Activated CD4-positive, CD25-positive, alpha-beta regulatory T cell treated with anti-CD3 and anti-CD28 coated beads, Interleukin-2, amount 50 U/mL, for 24 hours (primary cell): ENCODE data around the gene ILF2.
"Not testable (repeated sequence)": the region's sequence is repeated elsewhere in the genome, so short reads cannot be mapped to it uniquely, and the experiment has no call there.

ENCODE experiments used
- ATAC-seq, 2 donors: fragments of 150-1000 bp; cut with Tn5 transposase; one replicate each; pipeline ENCODE4 v1.10.0; 2021; ENCODE audit warnings: mild to moderate bottlenecking in 1 of 2, moderate library complexity in 1 of 2

The ILF2 gene

GRCh38 chr1:153670859-153671627 lies at the start of gene ILF2:
ILF2 (minus strand) TSS chr1:153670993; CDS start chr1:153670922, 71 bp downstream.
- ATAC-seq: peak; percentile 94

- ATAC-seq: peak in 1 of 2 donors; percentile 33
Observed at GRCh38 chr1:153717330-153717729, 46.5 kb upstream of the ILF2 start.

- not testable (repeated sequence) for ATAC-seq
Observed at GRCh38 chr1:153716211-153716610, 45.4 kb upstream of the ILF2 start.

- no peak for ATAC-seq
Observed at GRCh38 chr1:153711026-153711425, 40.2 kb upstream of the ILF2 start.

- ATAC-seq: no peak
Observed at GRCh38 chr1:153705484-153705883, 34.7 kb upstream of the ILF2 start.

- no peak for ATAC-seq
Observed at GRCh38 chr1:153699768-153700167, 29.0 kb upstream of the ILF2 start.

- no peak for ATAC-seq
Observed at GRCh38 chr1:153698923-153699714, 28.3 kb upstream of the ILF2 start.

GRCh38 chr1:153698020-153698922 lies 27.5 kb upstream of the ILF2 start:
- ATAC-seq: no peak

GRCh38 chr1:153697191-153698019 lies 26.6 kb upstream of the ILF2 start:
- no peak for ATAC-seq

GRCh38 chr1:153696741-153697140 lies 25.9 kb upstream of the ILF2 start:
- no peak for ATAC-seq

GRCh38 chr1:153693466-153693865 lies 22.7 kb upstream of the ILF2 start:
- ATAC-seq: no peak

GRCh38 chr1:153688736-153689328 lies 18.0 kb upstream of the ILF2 start:
- no peak for ATAC-seq

GRCh38 chr1:153688276-153688675 lies 17.5 kb upstream of the ILF2 start:
- ATAC-seq: no peak

GRCh38 chr1:153687346-153688125 lies 16.7 kb upstream of the ILF2 start:
- no peak for ATAC-seq

- no peak for ATAC-seq
Observed at GRCh38 chr1:153685544-153686340, 14.9 kb upstream of the ILF2 start.

GRCh38 chr1:153684892-153685291 lies 14.1 kb upstream of the ILF2 start:
- no peak for ATAC-seq

- ATAC-seq: no peak
Observed at GRCh38 chr1:153683854-153684253, 13.1 kb upstream of the ILF2 start.

GRCh38 chr1:153682730-153683129 lies 11.9 kb upstream of the ILF2 start:
- no peak for ATAC-seq

GRCh38 chr1:153680120-153680403 lies 9.3 kb upstream of the ILF2 start:
- ATAC-seq: no peak
